ENCODE measurements around the gene URAD.

The URAD gene, protein sequence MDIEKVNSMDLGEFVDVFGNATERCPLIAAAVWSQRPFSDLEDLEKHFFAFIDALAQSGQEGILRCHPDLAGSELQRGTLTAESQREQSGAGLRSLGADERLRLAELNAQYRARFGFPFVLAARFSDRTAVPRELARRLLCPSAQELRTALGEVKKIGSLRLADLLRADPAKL

DNA sequence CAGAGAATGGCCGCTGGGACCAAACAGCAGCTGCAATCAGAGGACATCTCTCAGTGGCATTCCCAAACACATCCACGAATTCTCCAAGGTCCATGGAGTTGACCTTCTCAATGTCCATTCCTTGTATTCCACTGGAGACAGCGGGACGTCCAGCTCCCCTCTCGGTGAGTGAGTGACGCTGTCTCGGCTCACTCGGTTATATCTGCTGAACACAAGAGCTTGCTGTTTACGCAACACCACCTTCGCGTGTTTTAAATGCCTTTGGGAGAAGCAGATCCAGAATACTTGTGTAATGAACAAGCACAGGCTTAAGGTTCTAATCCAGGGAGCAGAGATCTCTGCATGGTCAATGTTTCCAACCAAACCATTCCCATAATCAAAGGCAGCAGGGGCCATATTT, at the start of gene URAD:
URAD (minus strand) TSS at position 174 of the 400 bp plus-strand sequence; CDS start at position 118, 56 bp downstream.
- Histone ChIP-seq H3K9me3 (replicated peaks; ENCODE audit: insufficient read depth, low read length) (no peaks in the 10 kb centered on the region), H2AFZ (ENCODE audit: low read length) (no peak within 1 kb of the TSS), H3K79me2 (ENCODE audit: low read length) (no peaks in the 10 kb centered on the region), H3K4me3 (ENCODE audit: low read length) (no peak within 1 kb of the TSS), H3K36me3 (replicated peaks; ENCODE audit: insufficient read depth, low read length) (no peaks in the 10 kb centered on the region), H3F3A (ENCODE audit: insufficient read depth, low read length) (no peaks in the 10 kb centered on the region), H3K4me1 (ENCODE audit: low read length) (no peaks in the 10 kb centered on the region), H3K4me2 (ENCODE audit: low read depth, low read length) (no peak within 1 kb of the TSS), H3K9ac (ENCODE audit: low read length) (no peak within 1 kb of the TSS), H4K20me1 (ENCODE audit: insufficient read depth, low read length) (no peaks in the 10 kb centered on the region), H3K27me3 (replicated peaks; ENCODE audit: insufficient read depth, low read length) (no peaks in the 10 kb centered on the region), H3K9me2 (replicated peaks; ENCODE audit: insufficient read depth, low read length) (no peaks in the 10 kb centered on the region), H3K27ac (ENCODE audit: low read length) (no peak within 1 kb of the TSS)
- DNase-seq, result no peak
- TF ChIP-seq, protein P1, sequence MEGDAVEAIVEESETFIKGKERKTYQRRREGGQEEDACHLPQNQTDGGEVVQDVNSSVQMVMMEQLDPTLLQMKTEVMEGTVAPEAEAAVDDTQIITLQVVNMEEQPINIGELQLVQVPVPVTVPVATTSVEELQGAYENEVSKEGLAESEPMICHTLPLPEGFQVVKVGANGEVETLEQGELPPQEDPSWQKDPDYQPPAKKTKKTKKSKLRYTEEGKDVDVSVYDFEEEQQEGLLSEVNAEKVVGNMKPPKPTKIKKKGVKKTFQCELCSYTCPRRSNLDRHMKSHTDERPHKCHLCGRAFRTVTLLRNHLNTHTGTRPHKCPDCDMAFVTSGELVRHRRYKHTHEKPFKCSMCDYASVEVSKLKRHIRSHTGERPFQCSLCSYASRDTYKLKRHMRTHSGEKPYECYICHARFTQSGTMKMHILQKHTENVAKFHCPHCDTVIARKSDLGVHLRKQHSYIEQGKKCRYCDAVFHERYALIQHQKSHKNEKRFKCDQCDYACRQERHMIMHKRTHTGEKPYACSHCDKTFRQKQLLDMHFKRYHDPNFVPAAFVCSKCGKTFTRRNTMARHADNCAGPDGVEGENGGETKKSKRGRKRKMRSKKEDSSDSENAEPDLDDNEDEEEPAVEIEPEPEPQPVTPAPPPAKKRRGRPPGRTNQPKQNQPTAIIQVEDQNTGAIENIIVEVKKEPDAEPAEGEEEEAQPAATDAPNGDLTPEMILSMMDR (IDR thresholded peaks at IDR 0.05; ENCODE audit: low read length), result no peak
- TF ChIP-seq EZH2 (optimal IDR thresholded peaks at IDR 0.05; ENCODE audit: low read depth, low read length) (no peak), EZH2phosphoT487 (IDR thresholded peaks at IDR 0.05; ENCODE audit: low read length) (no peak)

DNA sequence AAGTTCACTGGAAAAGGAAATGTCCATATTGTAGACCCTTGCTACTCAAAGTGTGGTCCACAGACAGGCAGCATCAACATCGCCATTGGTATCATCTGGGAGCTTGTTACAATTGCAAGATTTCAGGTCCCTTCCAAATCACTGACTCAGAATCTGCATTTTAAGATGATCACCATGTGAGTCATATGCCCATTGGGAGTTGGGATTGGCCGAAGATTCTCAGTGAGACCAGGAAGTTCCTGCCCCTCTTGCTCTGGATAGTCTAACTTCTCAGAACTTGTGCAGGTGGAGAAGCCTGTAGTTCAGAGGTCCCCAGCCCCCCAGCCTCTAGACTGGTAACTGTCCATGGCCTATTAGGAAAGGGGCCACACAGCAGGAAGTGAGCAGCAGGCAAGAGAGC, 48.9 kb upstream of the URAD start:
- H3K4me3 ChIP-seq (ENCODE audit: low read length), result no peak overlapping the region
- H3K9ac ChIP-seq (ENCODE audit: low read length), result no peak overlapping the region
- no peaks in the 10 kb centered on the region for H3K4me1 ChIP-seq (ENCODE audit: low read length)
- no peak overlapping the region for H3K27ac ChIP-seq (ENCODE audit: low read length)
- H3K27me3 ChIP-seq (replicated peaks; ENCODE audit: insufficient read depth, low read length), result no peaks in the 10 kb centered on the region
- no peaks in the 10 kb centered on the region for H3F3A ChIP-seq (ENCODE audit: insufficient read depth, low read length)
- no peak for DNase-seq
- no peaks in the 10 kb centered on the region for H4K20me1 ChIP-seq (ENCODE audit: insufficient read depth, low read length)
- H3K4me2 ChIP-seq (ENCODE audit: low read depth, low read length), result no peak overlapping the region
- TF ChIP-seq, protein P1 (IDR thresholded peaks at IDR 0.05; ENCODE audit: low read length), result no peak
- TF ChIP-seq EZH2phosphoT487 (IDR thresholded peaks at IDR 0.05; ENCODE audit: low read length) (no peak), EZH2 (optimal IDR thresholded peaks at IDR 0.05; ENCODE audit: low read depth, low read length) (no peak)
- no peaks in the 10 kb centered on the region for H3K79me2 ChIP-seq (ENCODE audit: low read length)
- H3K9me3 ChIP-seq (replicated peaks; ENCODE audit: insufficient read depth, low read length), result no peaks in the 10 kb centered on the region
- H3K36me3 ChIP-seq (replicated peaks; ENCODE audit: insufficient read depth, low read length), result no peaks in the 10 kb centered on the region
- H3K9me2 ChIP-seq (replicated peaks; ENCODE audit: insufficient read depth, low read length), result no peaks in the 10 kb centered on the region
- no peak overlapping the region for H2AFZ ChIP-seq (ENCODE audit: low read length)

DNA sequence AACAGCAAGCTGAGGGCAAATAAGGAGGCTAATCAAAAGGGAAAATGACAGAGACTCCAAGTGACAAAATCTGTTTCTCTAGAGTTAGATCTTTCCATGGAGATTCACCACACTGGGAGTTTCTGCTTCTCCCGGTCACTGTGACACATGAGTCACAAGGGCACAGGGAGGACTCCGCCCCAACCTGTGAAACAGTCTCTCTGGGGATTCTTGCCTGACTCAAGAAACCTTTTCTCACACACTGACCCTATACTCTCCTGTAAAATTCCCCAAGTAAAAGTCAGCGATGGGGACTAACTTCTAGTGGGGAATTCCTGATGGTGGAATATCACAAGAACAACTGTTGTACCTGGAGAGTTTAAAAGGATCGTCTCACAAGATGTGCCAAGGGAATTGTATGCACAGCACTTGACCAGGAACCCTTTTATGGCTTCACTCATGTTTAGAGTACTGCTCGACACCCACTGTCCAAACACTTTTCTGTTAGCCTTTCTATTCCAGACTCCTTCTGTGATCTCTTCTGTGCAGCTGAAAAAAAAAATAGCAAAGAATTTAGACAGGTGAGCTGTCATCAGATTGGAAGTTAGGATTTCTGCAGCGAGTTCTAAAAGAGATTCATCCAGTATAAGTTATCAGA, 46.8 kb upstream of the URAD start:
- Histone ChIP-seq H3K4me1 (ENCODE audit: low read length) (no peaks in the 10 kb centered on the region), H2AFZ (ENCODE audit: low read length) (no peak overlapping the region), H3K27me3 (replicated peaks; ENCODE audit: insufficient read depth, low read length) (no peaks in the 10 kb centered on the region), H3K9me2 (replicated peaks; ENCODE audit: insufficient read depth, low read length) (no peaks in the 10 kb centered on the region), H3K36me3 (replicated peaks; ENCODE audit: insufficient read depth, low read length) (no peaks in the 10 kb centered on the region), H3K79me2 (ENCODE audit: low read length) (no peaks in the 10 kb centered on the region), H3K4me2 (ENCODE audit: low read depth, low read length) (no peak overlapping the region), H3K9ac (ENCODE audit: low read length) (no peak overlapping the region), H4K20me1 (ENCODE audit: insufficient read depth, low read length) (no peaks in the 10 kb centered on the region), H3F3A (ENCODE audit: insufficient read depth, low read length) (no peaks in the 10 kb centered on the region), H3K4me3 (ENCODE audit: low read length) (no peak overlapping the region), H3K27ac (ENCODE audit: low read length) (no peak overlapping the region), H3K9me3 (replicated peaks; ENCODE audit: insufficient read depth, low read length) (no peaks in the 10 kb centered on the region)
- TF ChIP-seq EZH2phosphoT487 (IDR thresholded peaks at IDR 0.05; ENCODE audit: low read length) (no peak), EZH2 (optimal IDR thresholded peaks at IDR 0.05; ENCODE audit: low read depth, low read length) (no peak)
- TF ChIP-seq, protein P1 (IDR thresholded peaks at IDR 0.05; ENCODE audit: low read length), result no peak
- DNase-seq, result no peak
